Testis (tissue), 5 donors: ENCODE measurements around the gene PCDHGA8. TPM values are rescaled to one million over a fixed set of nuclear protein-coding genes. Genes with fewer than 3 reads are reported as not detected.
A peak's percentile ranks its signal among the peaks of the same experiment; 100 is the strongest.

Experiments used
- DNase-seq: peaks from one replicate; pipeline ENCODE4 v3.0.0-alpha.2; 2019
- H3K27ac ChIP-seq, 2 donors: fragments of 200-600 bp; sonication (generic); one replicate each; pipeline ENCODE4 v1.5.1; 2019
- H3K27me3 ChIP-seq: fragments of 200-600 bp; sonication (generic); one replicate; pipeline ENCODE4 v1.5.1; 2019
- H3K36me3 ChIP-seq: fragments of 200-600 bp; sonication (generic); one replicate; pipeline ENCODE4 v1.5.1; 2017; ENCODE audit warnings: low read depth; ENCODE audit errors: missing control alignments
- H3K4me1 ChIP-seq: fragments of 200-600 bp; sonication (generic); one replicate; pipeline ENCODE4 v1.5.1; 2019
- H3K4me3 ChIP-seq, 2 donors: fragments of 200-600 bp; sonication (generic); one replicate each; pipeline ENCODE4 v1.5.1; 2017 to 2019
- H3K9me3 ChIP-seq: fragments of 200-600 bp; sonication (generic); one replicate; pipeline ENCODE4 v1.5.1; 2017
- CTCF ChIP-seq, 3 experiments: fragments of 450-650 bp in 2 of 3; fragments of 200-600 bp in 1 of 3; sonication (generic) in 1 of 3; IDR thresholded peaks; one replicate each; pipeline ENCODE4 v1.5.1; 2016 to 2019; ENCODE audit warnings: antibody characterized with exemption in 3 of 3, mild to moderate bottlenecking in 2 of 3, moderate library complexity in 1 of 3
- POLR2A ChIP-seq: fragments of 450-650 bp; IDR thresholded peaks from one replicate; pipeline ENCODE4 v1.6.1; 2017; ENCODE audit warnings: antibody characterized with exemption, mild to moderate bottlenecking, moderate library complexity
- WGBS, 2 donors: methylation state at CpG; one replicate each; pipeline ENCODE4 v1.1.5; 2018; 5-methylcytosine and 5-hydroxymethylcytosine counted together
- intact Hi-C: fragments of 100-400 bp; cut with DNase I; formaldehyde crosslinking; loops from one replicate; pipeline ENCODE4 v1.15.1; 2023; ENCODE audit warnings: low total_unique reads
- long read RNA-seq, 2 donors: transcript quantifications; one replicate each; lab custom pipeline, GENCODE V29; 2026
- polyA plus RNA-seq: library from polyadenylated mRNA; stranded (reverse); fragments of 350-450 nt; fragmentation: Illumina TruSeq; extraction: RNeasy Lipid Tissue Mini Kit (QIAGEN cat#74804); gene quantifications from one replicate; pipeline ENCODE4 v1.2.3, GENCODE V29; 2014; ENCODE audit warnings: low read depth, low replicate concordance; ENCODE audit not compliant: insufficient read depth
- total RNA-seq, 2 donors: library from RNA; depleted of rRNA; stranded (reverse); fragments of >200 nt; gene quantifications; one replicate each; pipeline ENCODE4 v1.2.3, GENCODE V29; 2016

PCDHGA8 gene
- total RNA-seq (1 to 10 TPM; 8.2 TPM), polyA plus RNA-seq (0.15 TPM)
- long read RNA-seq, donor 1: 0 reads
- long read RNA-seq, donor 2: 0 reads

- Histone ChIP-seq H3K27me3 (no peaks in the 10 kb centered on the region), H3K9me3 (no peaks in the 10 kb centered on the region), H3K4me3 (peak within 1 kb of the TSS in 1 of 2 donors; percentile 38), H3K4me1 (no peaks in the 10 kb centered on the region), H3K36me3 (no peaks in the 10 kb centered on the region), H3K27ac (no peak within 1 kb of the TSS)
- TF ChIP-seq POLR2A (no peak), CTCF (IDR thresholded peaks at IDR 0.05) (no peak)
- intact Hi-C loops: no loop called here
- DNase-seq: no peak
- WGBS, 2 donors: 25 to 28% methylated on average over 33 to 38 of the region's 38 CpGs
Measured at GRCh38 chr5:141392429-141393198, at the start of gene PCDHGA8. Gene PCDHGA8, plus strand, starts transcription at chr5:141392633. Its CDS starts 181 bp downstream, at chr5:141392814.

- 18 to 19% methylated on average over 1 of the region's 1 CpG for WGBS, 2 donors
- TF ChIP-seq POLR2A: no peak
- no peak for TF ChIP-seq CTCF (IDR thresholded peaks at IDR 0.05)
- Histone ChIP-seq H3K4me1 (no peaks in the 10 kb centered on the region), H3K27ac (no peak overlapping the region), H3K4me3 (no peak overlapping the region), H3K36me3 (no peaks in the 10 kb centered on the region), H3K27me3 (no peaks in the 10 kb centered on the region), H3K9me3 (no peaks in the 10 kb centered on the region)
- intact Hi-C loops: no loop called here
- DNase-seq: no peak
Measured at GRCh38 chr5:141342773-141343172, 49.7 kb upstream of the PCDHGA8 start.

- Histone ChIP-seq H3K9me3 (no peaks in the 10 kb centered on the region), H3K4me1 (no peaks in the 10 kb centered on the region), H3K27me3 (no peaks in the 10 kb centered on the region), H3K36me3 (no peaks in the 10 kb centered on the region), H3K4me3 (peak within 1 kb of the TSS; percentile 21 to 46), H3K27ac (no peak within 1 kb of the TSS)
- TF ChIP-seq CTCF (IDR thresholded peaks at IDR 0.05) (peak; percentile 24 to 56 (median 49)), POLR2A (no peak)
- WGBS, 2 donors: 18 to 20% methylated on average over 9 of the region's 9 CpGs
- peak; percentile 69 for DNase-seq
- intact Hi-C loops: no loop called here
Measured at GRCh38 chr5:141343242-141343952, 49.0 kb upstream of the PCDHGA8 start, which contains the start of gene PCDHGA3. Gene PCDHGA3, plus strand, starts transcription at chr5:141343829. Its CDS starts 205 bp downstream, at chr5:141344034.

GRCh38 chr5:141343953-141344463 lies 48.4 kb upstream of the PCDHGA8 start:
- 14 to 22% methylated on average over 31 of the region's 31 CpGs for WGBS, 2 donors
- H3K9me3 ChIP-seq: no peaks in the 10 kb centered on the region
- no peaks in the 10 kb centered on the region for H3K36me3 ChIP-seq
- DNase-seq: no peak
- no peak overlapping the region for H3K27ac ChIP-seq
- H3K4me1 ChIP-seq: no peaks in the 10 kb centered on the region
- no peaks in the 10 kb centered on the region for H3K27me3 ChIP-seq
- peak overlapping the region; percentile 21 to 46 for H3K4me3 ChIP-seq
- intact Hi-C loops: no loop called here
- TF ChIP-seq POLR2A (no peak), CTCF (IDR thresholded peaks at IDR 0.05) (peak in 1 of 3 experiments; percentile 0)
